MM.1S (cell line): Measurements from ENCODE around the gene KLHL1.

Experiments used
- DNase-seq: peaks from one replicate; pipeline ENCODE4 v3.0.0-alpha.2; 2015
- H2AFZ ChIP-seq: fragments of 300-600 bp; sonication (generic); 2 replicates; pipeline ENCODE4 v1.6.0; 2016; ENCODE audit warnings: antibody characterized with exemption, low read length
- H3F3A ChIP-seq: fragments of 300-600 bp; sonication (generic); 2 replicates; pipeline ENCODE4 v1.6.1; 2016; ENCODE audit warnings: mild to moderate bottlenecking, antibody characterized with exemption, low read length, moderate library complexity, mixed read lengths; ENCODE audit not compliant: insufficient read depth
- H3K27ac ChIP-seq: fragments of 300-600 bp; sonication (generic); 2 replicates; pipeline ENCODE4 v1.5.1; 2016; ENCODE audit warnings: mild to moderate bottlenecking, low read length
- H3K27me3 ChIP-seq: fragments of 300-600 bp; sonication (generic); replicated peaks from 2 replicates; pipeline ENCODE4 v1.6.0; 2016; ENCODE audit warnings: low read length; ENCODE audit not compliant: insufficient read depth
- H3K36me3 ChIP-seq: fragments of 300-600 bp; sonication (generic); replicated peaks from 2 replicates; pipeline ENCODE4 v1.6.1; 2016; ENCODE audit warnings: mild to moderate bottlenecking, low read length, mixed read lengths; ENCODE audit not compliant: insufficient read depth
- H3K4me1 ChIP-seq: fragments of 300-600 bp; sonication (generic); 2 replicates; pipeline ENCODE4 v1.6.1; 2016; ENCODE audit warnings: low read length, mixed read lengths
- H3K4me2 ChIP-seq: fragments of 300-600 bp; sonication (generic); 2 replicates; pipeline ENCODE4 v1.6.0; 2016; ENCODE audit warnings: low read depth, low read length
- H3K4me3 ChIP-seq: fragments of 300-600 bp; sonication (generic); 2 replicates; pipeline ENCODE4 v1.5.1; 2016; ENCODE audit warnings: low read length, mixed read lengths
- H3K79me2 ChIP-seq: fragments of 300-600 bp; sonication (generic); 2 replicates; pipeline ENCODE4 v1.6.1; 2016; ENCODE audit warnings: mixed run types, low read length, mixed read lengths
- H3K9ac ChIP-seq: fragments of 300-600 bp; sonication (generic); 2 replicates; pipeline ENCODE4 v1.6.1; 2016; ENCODE audit warnings: low read length, mixed read lengths
- H3K9me2 ChIP-seq: fragments of 300-600 bp; sonication (generic); replicated peaks from 2 replicates; pipeline ENCODE4 v1.6.1; 2016; ENCODE audit warnings: mild to moderate bottlenecking, low read length, mixed read lengths; ENCODE audit not compliant: insufficient read depth
- H3K9me3 ChIP-seq: fragments of 300-600 bp; sonication (generic); replicated peaks from 2 replicates; pipeline ENCODE4 v1.6.1; 2016; ENCODE audit warnings: mild to moderate bottlenecking, low read length, mixed read lengths; ENCODE audit not compliant: insufficient read depth
- H4K20me1 ChIP-seq: fragments of 300-600 bp; sonication (generic); 2 replicates; pipeline ENCODE4 v1.6.1; 2016; ENCODE audit warnings: mild to moderate bottlenecking, low read length, moderate library complexity, mixed read lengths; ENCODE audit not compliant: insufficient read depth
- CTCF ChIP-seq: fragments of 300-600 bp; sonication (generic); IDR thresholded peaks from 2 replicates; pipeline ENCODE4 v1.5.1; 2016; ENCODE audit warnings: antibody characterized with exemption, low read length, mixed read lengths
- EZH2 ChIP-seq: fragments of 300-600 bp; sonication (generic); optimal IDR thresholded peaks from 2 replicates; pipeline ENCODE3; 2017; ENCODE audit warnings: low read depth, mild to moderate bottlenecking, antibody characterized with exemption, low read length, mixed read lengths
- EZH2phosphoT487 ChIP-seq: fragments of 300-600 bp; sonication (generic); IDR thresholded peaks from 2 replicates; pipeline ENCODE4 v1.6.1; 2018; ENCODE audit warnings: antibody characterized with exemption, low read length

The KLHL1 gene

GRCh38 chr13:69755101-69755500 is 353.2 kb downstream of the KLHL1 start:
- H3F3A ChIP-seq = no peaks in the 10 kb centered on the region
- H3K79me2 ChIP-seq = no peaks in the 10 kb centered on the region
- no peak for TF ChIP-seq CTCF
- no peak overlapping the region for H3K4me3 ChIP-seq
- H3K4me2 ChIP-seq = no peak overlapping the region
- H4K20me1 ChIP-seq = no peaks in the 10 kb centered on the region
- H3K4me1 ChIP-seq = no peaks in the 10 kb centered on the region
- no peaks in the 10 kb centered on the region for H3K27me3 ChIP-seq
- no peaks in the 10 kb centered on the region for H3K9me2 ChIP-seq
- H3K9ac ChIP-seq = no peak overlapping the region
- no peak overlapping the region for H2AFZ ChIP-seq
- no peaks in the 10 kb centered on the region for H3K9me3 ChIP-seq
- no peaks in the 10 kb centered on the region for H3K36me3 ChIP-seq
- DNase-seq = no peak
- H3K27ac ChIP-seq = no peak overlapping the region

- no peak for DNase-seq
- TF ChIP-seq CTCF = no peak
- no peak for TF ChIP-seq EZH2
- TF ChIP-seq EZH2phosphoT487 = no peak
- Histone ChIP-seq H3K4me2 (no peak overlapping the region), H4K20me1 (no peaks in the 10 kb centered on the region), H3F3A (no peaks in the 10 kb centered on the region), H3K9me3 (no peaks in the 10 kb centered on the region), H3K4me3 (no peak overlapping the region), H3K27me3 (no peaks in the 10 kb centered on the region), H3K4me1 (no peaks in the 10 kb centered on the region), H3K27ac (no peak overlapping the region), H3K9ac (no peak overlapping the region), H2AFZ (no peak overlapping the region), H3K9me2 (no peaks in the 10 kb centered on the region), H3K36me3 (no peaks in the 10 kb centered on the region), H3K79me2 (no peaks in the 10 kb centered on the region)
Measured at GRCh38 chr13:69751259-69751658, 357.0 kb downstream of the KLHL1 start.

GRCh38 chr13:69737129-69737935 is 370.9 kb downstream of the KLHL1 start:
- H3F3A ChIP-seq = no peaks in the 10 kb centered on the region
- no peaks in the 10 kb centered on the region for H3K36me3 ChIP-seq
- no peaks in the 10 kb centered on the region for H3K79me2 ChIP-seq
- H3K27me3 ChIP-seq = no peaks in the 10 kb centered on the region
- H3K27ac ChIP-seq = no peak overlapping the region
- no peaks in the 10 kb centered on the region for H3K9me2 ChIP-seq
- no peak for DNase-seq
- no peak overlapping the region for H3K4me2 ChIP-seq
- H3K4me1 ChIP-seq = no peaks in the 10 kb centered on the region
- no peak overlapping the region for H3K9ac ChIP-seq
- H4K20me1 ChIP-seq = no peaks in the 10 kb centered on the region
- H3K4me3 ChIP-seq = no peak overlapping the region
- no peaks in the 10 kb centered on the region for H3K9me3 ChIP-seq
- TF ChIP-seq EZH2 (no peak), EZH2phosphoT487 (no peak), CTCF (no peak)
- H2AFZ ChIP-seq = no peak overlapping the region
